Measurements from ENCODE around the gene SUMO3.

Gene SUMO3

DNA sequence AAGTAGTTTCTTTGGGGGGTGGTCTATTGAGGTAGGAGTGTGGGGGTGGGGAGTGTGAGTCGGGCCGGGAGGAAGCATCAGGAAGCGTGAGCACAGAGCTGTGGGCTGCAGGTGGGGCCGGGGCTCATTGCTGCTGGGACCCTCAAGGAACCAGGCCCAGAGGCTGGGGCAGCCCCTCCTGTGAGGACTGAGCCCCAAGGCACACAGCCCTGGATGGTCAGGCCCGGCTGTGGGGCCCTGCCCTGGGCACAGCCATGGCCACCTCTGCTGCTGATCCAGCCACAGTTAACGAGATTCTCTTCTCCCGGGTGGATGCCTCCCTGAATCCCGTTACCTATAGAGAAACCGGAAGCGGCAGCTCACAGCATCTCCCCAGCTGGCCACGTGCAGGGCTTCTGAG is 22.9 kb upstream of the SUMO3 start:
- no peaks in the 10 kb centered on the region for H3F3A ChIP-seq (ENCODE audit: insufficient read depth, low read length)
- H3K9ac ChIP-seq (ENCODE audit: low read length) = no peak overlapping the region
- H3K27ac ChIP-seq (ENCODE audit: low read length) = no peak overlapping the region
- no peaks in the 10 kb centered on the region for H3K9me2 ChIP-seq (replicated peaks; ENCODE audit: insufficient read depth, low read length)
- H2AFZ ChIP-seq (ENCODE audit: low read length) = no peak overlapping the region
- DNase-seq = no peak
- no peak overlapping the region for H3K4me2 ChIP-seq (ENCODE audit: low read depth, low read length)
- H3K9me3 ChIP-seq (replicated peaks; ENCODE audit: insufficient read depth, low read length) = no peaks in the 10 kb centered on the region
- H3K27me3 ChIP-seq (replicated peaks; ENCODE audit: insufficient read depth, low read length) = peaks cover 92% of the 10 kb centered on the region
- no peaks in the 10 kb centered on the region for H4K20me1 ChIP-seq (ENCODE audit: insufficient read depth, low read length)
- H3K36me3 ChIP-seq (replicated peaks; ENCODE audit: insufficient read depth, low read length) = no peaks in the 10 kb centered on the region
- TF ChIP-seq EZH2phosphoT487 (IDR thresholded peaks at IDR 0.05; ENCODE audit: low read length) (no peak), EZH2 (optimal IDR thresholded peaks at IDR 0.05; ENCODE audit: low read depth, low read length) (no peak)
- TF ChIP-seq, protein P1, sequence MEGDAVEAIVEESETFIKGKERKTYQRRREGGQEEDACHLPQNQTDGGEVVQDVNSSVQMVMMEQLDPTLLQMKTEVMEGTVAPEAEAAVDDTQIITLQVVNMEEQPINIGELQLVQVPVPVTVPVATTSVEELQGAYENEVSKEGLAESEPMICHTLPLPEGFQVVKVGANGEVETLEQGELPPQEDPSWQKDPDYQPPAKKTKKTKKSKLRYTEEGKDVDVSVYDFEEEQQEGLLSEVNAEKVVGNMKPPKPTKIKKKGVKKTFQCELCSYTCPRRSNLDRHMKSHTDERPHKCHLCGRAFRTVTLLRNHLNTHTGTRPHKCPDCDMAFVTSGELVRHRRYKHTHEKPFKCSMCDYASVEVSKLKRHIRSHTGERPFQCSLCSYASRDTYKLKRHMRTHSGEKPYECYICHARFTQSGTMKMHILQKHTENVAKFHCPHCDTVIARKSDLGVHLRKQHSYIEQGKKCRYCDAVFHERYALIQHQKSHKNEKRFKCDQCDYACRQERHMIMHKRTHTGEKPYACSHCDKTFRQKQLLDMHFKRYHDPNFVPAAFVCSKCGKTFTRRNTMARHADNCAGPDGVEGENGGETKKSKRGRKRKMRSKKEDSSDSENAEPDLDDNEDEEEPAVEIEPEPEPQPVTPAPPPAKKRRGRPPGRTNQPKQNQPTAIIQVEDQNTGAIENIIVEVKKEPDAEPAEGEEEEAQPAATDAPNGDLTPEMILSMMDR (IDR thresholded peaks at IDR 0.05; ENCODE audit: low read length) = no peak
- H3K79me2 ChIP-seq (ENCODE audit: low read length) = no peaks in the 10 kb centered on the region
- H3K4me3 ChIP-seq (ENCODE audit: low read length) = no peak overlapping the region
- H3K4me1 ChIP-seq (ENCODE audit: low read length) = no peaks in the 10 kb centered on the region

DNA sequence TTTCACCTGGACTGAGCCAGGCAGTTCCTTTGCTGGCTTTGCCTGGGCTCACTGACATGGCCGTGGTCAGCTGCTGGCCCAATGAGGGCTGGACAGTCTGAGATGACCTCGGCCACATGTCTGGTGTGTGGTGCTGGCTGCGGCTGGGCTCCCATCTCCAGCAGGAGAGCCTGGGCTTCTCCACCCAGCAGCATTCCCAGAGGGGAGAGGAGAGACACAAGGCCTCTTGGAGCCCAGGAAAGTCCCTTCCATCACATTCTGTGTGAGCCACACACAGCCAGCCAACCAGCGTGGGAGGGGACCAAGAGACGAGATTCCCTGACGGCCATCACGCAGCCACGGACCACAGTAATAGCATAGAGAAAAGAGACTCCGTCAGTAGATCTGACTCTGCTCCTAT is 21.1 kb upstream of the SUMO3 start:
- no peak for TF ChIP-seq EZH2 (optimal IDR thresholded peaks at IDR 0.05; ENCODE audit: low read depth, low read length)
- TF ChIP-seq, protein P1 (IDR thresholded peaks at IDR 0.05; ENCODE audit: low read length) = no peak
- Histone ChIP-seq H3F3A (ENCODE audit: insufficient read depth, low read length) (no peaks in the 10 kb centered on the region), H3K36me3 (replicated peaks; ENCODE audit: insufficient read depth, low read length) (no peaks in the 10 kb centered on the region), H3K27me3 (replicated peaks; ENCODE audit: insufficient read depth, low read length) (peaks cover 93% of the 10 kb centered on the region), H3K9ac (ENCODE audit: low read length) (no peak overlapping the region), H2AFZ (ENCODE audit: low read length) (no peak overlapping the region), H3K4me2 (ENCODE audit: low read depth, low read length) (no peak overlapping the region), H3K79me2 (ENCODE audit: low read length) (no peaks in the 10 kb centered on the region), H3K27ac (ENCODE audit: low read length) (no peak overlapping the region), H3K4me3 (ENCODE audit: low read length) (no peak overlapping the region), H3K9me2 (replicated peaks; ENCODE audit: insufficient read depth, low read length) (no peaks in the 10 kb centered on the region), H3K9me3 (replicated peaks; ENCODE audit: insufficient read depth, low read length) (no peaks in the 10 kb centered on the region), H4K20me1 (ENCODE audit: insufficient read depth, low read length) (no peaks in the 10 kb centered on the region), H3K4me1 (ENCODE audit: low read length) (no peaks in the 10 kb centered on the region)
- DNase-seq = no peak

- no peaks in the 10 kb centered on the region for H4K20me1 ChIP-seq (ENCODE audit: insufficient read depth, low read length)
- DNase-seq = no peak
- H3K4me2 ChIP-seq (ENCODE audit: low read depth, low read length) = no peak overlapping the region
- H3K9ac ChIP-seq (ENCODE audit: low read length) = no peak overlapping the region
- no peak overlapping the region for H3K27ac ChIP-seq (ENCODE audit: low read length)
- TF ChIP-seq EZH2 (optimal IDR thresholded peaks at IDR 0.05; ENCODE audit: low read depth, low read length) (no peak), EZH2phosphoT487 (IDR thresholded peaks at IDR 0.05; ENCODE audit: low read length) (no peak)
- TF ChIP-seq, protein P1 (IDR thresholded peaks at IDR 0.05; ENCODE audit: low read length) = no peak
- no peaks in the 10 kb centered on the region for H3K79me2 ChIP-seq (ENCODE audit: low read length)
- H3F3A ChIP-seq (ENCODE audit: insufficient read depth, low read length) = no peaks in the 10 kb centered on the region
- H3K9me3 ChIP-seq (replicated peaks; ENCODE audit: insufficient read depth, low read length) = no peaks in the 10 kb centered on the region
- H3K9me2 ChIP-seq (replicated peaks; ENCODE audit: insufficient read depth, low read length) = no peaks in the 10 kb centered on the region
- H3K4me3 ChIP-seq (ENCODE audit: low read length) = no peak overlapping the region
- no peak overlapping the region for H2AFZ ChIP-seq (ENCODE audit: low read length)
- peaks cover 91% of the 10 kb centered on the region for H3K27me3 ChIP-seq (replicated peaks; ENCODE audit: insufficient read depth, low read length)
- no peaks in the 10 kb centered on the region for H3K36me3 ChIP-seq (replicated peaks; ENCODE audit: insufficient read depth, low read length)
- H3K4me1 ChIP-seq (ENCODE audit: low read length) = no peaks in the 10 kb centered on the region
Observed at GRCh38 chr21:44838039-44838895, 20.4 kb upstream of the SUMO3 start.

All from MM.1S (cell line).